Psoas muscle (tissue), 8 donors: Measurements from ENCODE around the gene PYGO2. TPM values are rescaled to one million over a fixed set of nuclear protein-coding genes. Genes with fewer than 3 reads are reported as not detected.
A peak's percentile ranks its signal among the peaks of the same experiment; 100 is the strongest.

ENCODE experiments used
- ATAC-seq, 4 donors: fragments of 200-7000 bp; cut with Tn5 transposase; one replicate each; pipeline ENCODE4 v1.9.1; 2020; ENCODE audit warnings: moderate library complexity in 3 of 4, mild to moderate bottlenecking in 2 of 4
- DNase-seq, 2 donors: peaks; one replicate each; pipeline ENCODE4 v3.0.0-alpha.2; 2020
- H3K27ac ChIP-seq: fragments of 200-600 bp; one replicate; pipeline ENCODE4 v1.8.0; 2022
- H3K27me3 ChIP-seq, 3 donors: fragments of 200-600 bp in 1 of 3; one replicate each; pipeline versions ENCODE4 v1.6.1 to v1.8.0; 2013 to 2022; ENCODE audit warnings: low read length in 2 of 3, mild to moderate bottlenecking in 2 of 3, moderate library complexity in 1 of 3; ENCODE audit not compliant: insufficient read depth in 3 of 3
- H3K36me3 ChIP-seq, 2 donors: fragments of 200-600 bp in 1 of 2; one replicate each; pipeline versions ENCODE4 v1.6.1 to v1.8.0; 2013 to 2022; ENCODE audit warnings: low read depth in 1 of 2, mild to moderate bottlenecking in 1 of 2, moderate library complexity in 1 of 2; ENCODE audit not compliant: insufficient read depth in 1 of 2
- H3K4me1 ChIP-seq: fragments of 200-600 bp; one replicate; pipeline ENCODE4 v1.8.0; 2022
- H3K4me3 ChIP-seq: fragments of 200-600 bp; one replicate; pipeline ENCODE4 v1.8.0; 2022; ENCODE audit warnings: mild to moderate bottlenecking
- H3K9me3 ChIP-seq: fragments of 200-600 bp; one replicate; pipeline ENCODE4 v1.8.0; 2022
- WGBS, 3 donors: extraction: QIAGEN DNeasy Blood & Tissue Kit; methylation state at CpG; one replicate each; pipeline versions ENCODE4 v1.1.6 to v1.1.7; 2013; 5-methylcytosine and 5-hydroxymethylcytosine counted together
- intact Hi-C, 2 donors: fragments of 100-400 bp; cut with DNase I; formaldehyde crosslinking; loops; one replicate each; pipeline versions ENCODE4 v1.11.0 to v1.14.2; 2022
- polyA plus RNA-seq, 3 donors: library from polyadenylated mRNA; stranded (reverse); fragments of 200-250 nt; gene quantifications; one replicate each; pipeline ENCODE4 v1.2.3, GENCODE V29; 2013
- total RNA-seq, 4 donors: library from RNA; stranded (reverse); fragmentation: NEBNext Ultra II Directional in 2 of 4; extraction: Animal tissue kit (Norgen Biotek cat#: 25700) in 2 of 4; gene quantifications; one replicate each; pipeline versions ENCODE4 v1.2.1 to v1.2.4, GENCODE V29; 2021 to 2023
- TF ChIP-seq, protein P1 (sequence below): fragments of 200-600 bp; IDR thresholded peaks from one replicate; pipeline ENCODE4 v1.8.0; 2022; ENCODE audit warnings: antibody characterized with exemption
- donor health status: healthy with polysubstance abuse.
- donor health status: DM: no; HTN: no; CAD: no; lungs with moderate emphysema.
- donor health status: Bipolar disorder and iron deficiency.
- donor health status: healthy.
- donor health status: DM: yes; HTN: yes; CAD: no.
- donor health status: DM: no; HTN: no; CAD: no.
- donor health status: DM: no; HTN: no; CAD: no.
- donor health status: DM: yes; HTN: yes; CAD: no.

Gene PYGO2
- total and polyA plus RNA-seq, 7 donors: 13.1 to 24.0 (median 16.9) TPM

DNA sequence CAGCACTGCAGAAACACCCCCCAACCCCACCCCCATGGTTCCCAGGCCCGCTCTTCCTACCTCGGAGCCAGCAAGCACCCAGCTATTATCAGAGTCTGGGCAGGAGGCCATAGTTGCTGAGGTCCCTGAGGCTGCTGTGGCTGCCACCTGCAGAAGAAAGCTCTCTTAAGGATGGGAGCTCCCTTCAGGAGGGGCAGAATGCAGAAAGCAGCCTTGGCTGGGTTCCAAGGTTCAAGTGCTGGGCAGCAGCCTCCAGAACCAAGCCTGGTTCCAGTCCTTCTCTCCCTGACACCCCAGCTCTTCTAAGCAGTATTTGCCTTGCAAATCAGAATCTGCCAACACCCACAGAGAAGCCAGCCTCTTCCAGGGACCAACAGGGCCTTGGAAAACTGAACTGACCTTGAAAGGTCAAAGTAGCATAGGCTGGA is 8.0 kb downstream of the PYGO2 start:
- no peaks in the 10 kb centered on the region for H3K27me3 ChIP-seq
- H3K36me3 ChIP-seq: peaks cover 0 to 34% of the 10 kb centered on the region in 2 donors
- peaks cover 47% of the 10 kb centered on the region for H3K4me1 ChIP-seq
- no peaks in the 10 kb centered on the region for H3K9me3 ChIP-seq
- intact Hi-C loops: loop anchor here in 1 of 2 donors (5.0 kb wide), 1 partner anchor 109 kb away; the partner anchor contains the start of gene EFNA4
- TF ChIP-seq, protein P1, sequence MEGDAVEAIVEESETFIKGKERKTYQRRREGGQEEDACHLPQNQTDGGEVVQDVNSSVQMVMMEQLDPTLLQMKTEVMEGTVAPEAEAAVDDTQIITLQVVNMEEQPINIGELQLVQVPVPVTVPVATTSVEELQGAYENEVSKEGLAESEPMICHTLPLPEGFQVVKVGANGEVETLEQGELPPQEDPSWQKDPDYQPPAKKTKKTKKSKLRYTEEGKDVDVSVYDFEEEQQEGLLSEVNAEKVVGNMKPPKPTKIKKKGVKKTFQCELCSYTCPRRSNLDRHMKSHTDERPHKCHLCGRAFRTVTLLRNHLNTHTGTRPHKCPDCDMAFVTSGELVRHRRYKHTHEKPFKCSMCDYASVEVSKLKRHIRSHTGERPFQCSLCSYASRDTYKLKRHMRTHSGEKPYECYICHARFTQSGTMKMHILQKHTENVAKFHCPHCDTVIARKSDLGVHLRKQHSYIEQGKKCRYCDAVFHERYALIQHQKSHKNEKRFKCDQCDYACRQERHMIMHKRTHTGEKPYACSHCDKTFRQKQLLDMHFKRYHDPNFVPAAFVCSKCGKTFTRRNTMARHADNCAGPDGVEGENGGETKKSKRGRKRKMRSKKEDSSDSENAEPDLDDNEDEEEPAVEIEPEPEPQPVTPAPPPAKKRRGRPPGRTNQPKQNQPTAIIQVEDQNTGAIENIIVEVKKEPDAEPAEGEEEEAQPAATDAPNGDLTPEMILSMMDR: no peak
- WGBS, 3 donors: 21 to 51% (median 48%) methylated on average over 2 of the region's 2 CpGs
- DNase-seq (no peak), ATAC-seq (no peak)
- H3K27ac ChIP-seq: peak overlapping the region; percentile 88
- peak overlapping the region; percentile 71 for H3K4me3 ChIP-seq

DNA sequence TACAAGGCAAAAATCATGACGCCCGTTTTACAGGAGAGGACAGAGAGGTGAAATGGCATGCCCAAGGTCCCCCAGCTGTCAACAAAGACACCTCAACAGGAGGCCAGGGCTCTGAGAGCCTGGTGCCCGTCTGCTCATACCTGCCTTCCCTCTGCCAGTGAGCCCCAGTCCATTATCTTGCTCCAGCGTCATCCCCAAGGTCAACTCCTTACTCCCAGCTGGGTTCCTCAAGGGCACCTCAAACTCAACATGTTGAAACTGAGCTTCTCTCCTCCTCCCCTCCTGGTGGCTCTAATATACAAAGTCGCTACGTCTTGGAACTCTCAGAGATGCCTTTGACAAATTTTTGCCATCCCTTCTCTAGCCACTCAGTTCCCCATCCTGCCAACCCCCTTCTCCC is 8.9 kb downstream of the PYGO2 start:
- ATAC-seq (no peak), DNase-seq (no peak)
- H3K4me3 ChIP-seq: peak overlapping the region; percentile 71
- H3K27ac ChIP-seq: peak overlapping the region; percentile 88
- H3K9me3 ChIP-seq: no peaks in the 10 kb centered on the region
- peaks cover 0 to 37% of the 10 kb centered on the region in 2 donors for H3K36me3 ChIP-seq
- no peaks in the 10 kb centered on the region for H3K27me3 ChIP-seq
- WGBS, 3 donors: 51 to 70% (median 53%) methylated on average over 6 of the region's 6 CpGs
- intact Hi-C loops: loop anchor here in 1 of 2 donors (5.0 kb wide), 1 partner anchor 110 kb away; the partner anchor contains the start of gene EFNA4
- TF ChIP-seq, protein P1: no peak
- H3K4me1 ChIP-seq: peaks cover 47% of the 10 kb centered on the region

DNA sequence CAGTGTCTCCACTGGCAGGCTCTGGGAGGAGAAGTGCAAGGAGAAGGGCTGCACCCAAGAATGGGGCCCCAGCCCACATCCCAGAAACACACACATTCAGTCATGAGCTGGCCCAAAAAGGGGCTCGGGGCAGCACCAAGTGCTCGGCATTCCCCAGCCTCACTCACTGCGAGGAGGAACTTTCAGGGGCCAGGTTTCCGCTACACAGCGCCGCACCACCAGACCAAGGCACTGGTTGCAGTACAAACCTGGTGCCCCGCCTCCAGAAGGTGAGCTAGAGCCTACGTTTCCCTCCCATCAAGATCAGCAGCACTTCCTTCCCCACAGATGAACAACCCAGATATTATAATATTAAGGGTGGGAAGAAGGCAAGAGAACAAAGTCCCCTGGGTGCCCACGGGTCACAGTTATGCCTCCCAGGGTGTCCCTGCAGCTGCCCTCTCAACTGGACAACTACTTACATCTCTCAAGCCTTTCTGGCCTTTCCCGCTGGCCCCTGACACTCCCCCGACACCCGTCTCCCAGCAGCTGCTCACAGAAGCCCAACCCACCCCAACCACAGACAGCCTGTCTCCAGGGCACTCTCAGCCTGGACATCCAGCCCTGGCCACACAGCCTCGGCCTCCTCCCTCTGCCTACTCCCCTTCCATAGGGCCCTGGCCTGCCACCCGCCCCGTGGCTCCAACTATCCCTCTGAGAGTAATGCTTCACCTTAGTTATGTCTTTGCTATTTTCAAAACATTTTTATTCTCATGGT is 9.5 kb downstream of the PYGO2 start:
- H3K4me3 ChIP-seq: peak overlapping the region; percentile 71
- TF ChIP-seq, protein P1: no peak
- no peaks in the 10 kb centered on the region for H3K27me3 ChIP-seq
- peak overlapping the region; percentile 88 for H3K27ac ChIP-seq
- ATAC-seq (no peak), DNase-seq (peak in 1 of 2 donors; percentile 51)
- 58 to 64% (median 59%) methylated on average over 15 of the region's 15 CpGs for WGBS, 3 donors
- peaks cover 0 to 42% of the 10 kb centered on the region in 2 donors for H3K36me3 ChIP-seq
- H3K9me3 ChIP-seq: no peaks in the 10 kb centered on the region
- H3K4me1 ChIP-seq: peaks cover 42% of the 10 kb centered on the region
- intact Hi-C loops: loop anchor here in 1 of 2 donors (5.0 kb wide), 1 partner anchor 110 kb away; the partner anchor contains the start of gene EFNA4

DNA sequence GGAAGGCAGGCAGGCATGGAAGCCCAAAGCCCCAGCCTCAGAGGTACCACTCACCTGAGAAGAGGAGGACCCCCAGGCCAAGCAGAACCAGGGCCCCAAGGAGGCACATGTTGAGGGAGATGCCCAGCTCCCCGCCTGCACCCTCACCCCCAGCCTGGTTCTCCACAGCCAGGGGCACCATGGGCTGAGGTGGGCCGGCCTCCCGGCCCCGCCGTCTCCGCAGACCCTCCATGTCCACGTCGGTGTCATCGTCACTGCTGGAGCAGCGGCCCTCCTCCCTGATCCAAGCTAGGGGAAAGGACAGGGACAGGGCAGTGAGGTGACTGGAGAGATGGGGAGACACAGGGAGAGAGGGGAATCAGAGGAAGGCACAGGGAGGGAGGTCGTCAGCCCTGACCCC is 13.5 kb downstream of the PYGO2 start:
- Histone ChIP-seq H3K36me3 (peaks cover 3 to 71% of the 10 kb centered on the region in 2 donors), H3K4me1 (peaks cover 21% of the 10 kb centered on the region), H3K4me3 (no peak overlapping the region), H3K27me3 (no peaks in the 10 kb centered on the region), H3K27ac (no peak overlapping the region), H3K9me3 (no peaks in the 10 kb centered on the region)
- DNase-seq (no peak), ATAC-seq (no peak)
- intact Hi-C loops: no loop called here
- WGBS, 3 donors: 93 to 94% (median 93%) methylated on average over 11 of the region's 11 CpGs
- TF ChIP-seq, protein P1: no peak
